Renal cortical epithelial cell (primary cell): ENCODE data around the gene NCLN. TPM values are rescaled to one million over a fixed set of nuclear protein-coding genes. Genes with fewer than 3 reads are reported as not detected.
"Not testable (repeated sequence)": the region's sequence is repeated elsewhere in the genome, so short reads cannot be mapped to it uniquely, and the experiment has no call there.

Experiments used
- DNase-seq: peaks from one replicate; pipeline ENCODE4 v3.0.0-alpha.2; 2011; ENCODE audit warnings: low read depth
- total RNA-seq: library from RNA; depleted of rRNA; stranded (reverse); fragments of >200 nt; gene quantifications from 2 replicates; pipeline ENCODE4 v1.2.3, GENCODE V29; 2014

The NCLN gene
- total RNA-seq, 1 donor from 2014 or later = 72.6 TPM

- no peak for DNase-seq
Observed at GRCh38 chr19:3225169-3225485, 39.4 kb downstream of the NCLN start.

GRCh38 chr19:3225677-3226093 is 40.0 kb downstream of the NCLN start:
- no peak for DNase-seq

GRCh38 chr19:3227054-3227626 is 41.4 kb downstream of the NCLN start:
- no peak for DNase-seq

GRCh38 chr19:3229346-3229743 is 43.6 kb downstream of the NCLN start:
- no peak for DNase-seq

GRCh38 chr19:3229888-3230496 is 44.3 kb downstream of the NCLN start:
- DNase-seq = no peak

- DNase-seq = no peak
Observed at GRCh38 chr19:3231288-3231687, 45.6 kb downstream of the NCLN start.

- no peak for DNase-seq
Observed at GRCh38 chr19:3233116-3233515, 47.4 kb downstream of the NCLN start.

- no peak for DNase-seq
Observed at GRCh38 chr19:3233831-3234230, 48.1 kb downstream of the NCLN start.

GRCh38 chr19:3234800-3235199 is 49.1 kb downstream of the NCLN start:
- no peak for DNase-seq

GRCh38 chr19:3235604-3236003 is 49.9 kb downstream of the NCLN start:
- not testable (repeated sequence) for DNase-seq

GRCh38 chr19:3236272-3236671 is 50.5 kb downstream of the NCLN start:
- no peak for DNase-seq

- no peak for DNase-seq
Observed at GRCh38 chr19:3238066-3238561, 52.4 kb downstream of the NCLN start.

- DNase-seq = no peak
Observed at GRCh38 chr19:3239367-3239766, 53.6 kb downstream of the NCLN start.

GRCh38 chr19:3243819-3244700 is 58.3 kb downstream of the NCLN start:
- DNase-seq = peak; percentile 21

GRCh38 chr19:3245050-3245449 is 59.3 kb downstream of the NCLN start:
- DNase-seq = no peak

GRCh38 chr19:3248728-3249326 is 63.1 kb downstream of the NCLN start:
- DNase-seq = no peak

- no peak for DNase-seq
Observed at GRCh38 chr19:3249408-3249807, 63.7 kb downstream of the NCLN start.

- DNase-seq = no peak
Observed at GRCh38 chr19:3250675-3251074, 64.9 kb downstream of the NCLN start.

- DNase-seq = no peak
Observed at GRCh38 chr19:3251229-3251628, 65.5 kb downstream of the NCLN start.

- no peak for DNase-seq
Observed at GRCh38 chr19:3252650-3253049, 66.9 kb downstream of the NCLN start.

GRCh38 chr19:3253270-3253669 is 67.5 kb downstream of the NCLN start:
- no peak for DNase-seq

GRCh38 chr19:3254520-3254919 is 68.8 kb downstream of the NCLN start:
- no peak for DNase-seq

- no peak for DNase-seq
Observed at GRCh38 chr19:3257071-3257470, 71.3 kb downstream of the NCLN start.
